Mesothelial cell of epicardium (in vitro differentiated cells): Measurements from ENCODE around the gene COL8A1. TPM values are rescaled to one million over a fixed set of nuclear protein-coding genes. Genes with fewer than 3 reads are reported as not detected.

ENCODE experiments used
- DNase-seq, 2 experiments: peaks; one replicate each; pipeline ENCODE4 v3.0.0; 2021; ENCODE audit warnings: low spot score in 2 of 2; ENCODE audit not compliant: unreplicated experiment in 2 of 2
- H3K27ac Mint-ChIP-seq: 2 replicates; pipeline ENCODE4 v1.8.0; 2021; ENCODE audit warnings: mixed read lengths
- H3K27me3 Mint-ChIP-seq: 2 replicates; pipeline ENCODE4 v1.8.0; 2021; ENCODE audit warnings: low read depth, mixed read lengths
- H3K36me3 Mint-ChIP-seq: 2 replicates; pipeline ENCODE4 v1.8.0; 2021; ENCODE audit warnings: mixed read lengths
- H3K4me1 Mint-ChIP-seq: 2 replicates; pipeline ENCODE4 v1.8.0; 2021; ENCODE audit warnings: mixed read lengths
- H3K4me3 Mint-ChIP-seq: 2 replicates; pipeline ENCODE4 v1.8.0; 2021; ENCODE audit warnings: mild to moderate bottlenecking, moderate library complexity, mixed read lengths
- H3K9me3 Mint-ChIP-seq: 2 replicates; pipeline ENCODE4 v1.8.0; 2021; ENCODE audit warnings: mixed read lengths
- CTCF ChIP-seq: fragments of 200-600 bp; sonication (generic); IDR thresholded peaks from one replicate; pipeline ENCODE4 v1.5.0; 2021; ENCODE audit warnings: antibody characterized with exemption; ENCODE audit not compliant: unreplicated experiment
- total RNA-seq: library from RNA; stranded (reverse); gene quantifications from 3 replicates; pipeline ENCODE4 v1.2.1, GENCODE V29; 2021

The COL8A1 gene
- total RNA-seq, 1 donor from 2014 or later = 1.1 TPM

GRCh38 chr3:99706410-99706809, 68.0 kb downstream of the COL8A1 start:
- no peaks in the 10 kb centered on the region for H3K36me3 Mint-ChIP-seq
- no peak for TF ChIP-seq CTCF
- peaks cover 19% of the 10 kb centered on the region for H3K4me1 Mint-ChIP-seq
- no peak overlapping the region for H3K4me3 Mint-ChIP-seq
- no peaks in the 10 kb centered on the region for H3K27me3 Mint-ChIP-seq
- no peak for DNase-seq
- H3K27ac Mint-ChIP-seq = no peak overlapping the region
- H3K9me3 Mint-ChIP-seq = no peaks in the 10 kb centered on the region

DNA sequence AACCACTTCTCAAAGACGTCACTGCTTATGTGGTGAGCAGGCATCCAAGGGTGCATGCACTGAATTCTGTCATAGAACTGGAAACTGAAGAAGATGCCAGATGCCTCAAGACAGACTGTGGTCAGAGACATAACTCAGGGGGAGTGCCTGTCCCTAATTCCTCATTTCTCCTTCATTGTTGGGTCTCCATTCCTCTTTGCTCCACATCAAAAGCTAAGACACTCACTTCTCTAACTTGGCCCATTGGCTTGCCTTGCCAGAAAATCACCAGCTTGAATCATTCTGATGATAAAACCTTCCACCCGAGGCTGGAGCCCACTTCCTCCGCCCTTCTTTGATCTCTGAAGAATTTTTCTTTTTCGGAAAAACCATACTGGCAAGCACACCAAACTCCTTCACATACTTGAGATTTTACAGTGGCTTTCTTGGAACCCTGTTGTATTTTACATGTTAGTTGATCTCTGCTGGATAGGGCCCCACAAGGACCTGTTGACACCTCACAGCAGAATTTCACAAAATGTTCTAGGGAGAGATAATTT, 69.9 kb downstream of the COL8A1 start:
- Mint-ChIP-seq H3K9me3 (no peaks in the 10 kb centered on the region), H3K4me3 (no peak overlapping the region), H3K27me3 (no peaks in the 10 kb centered on the region), H3K27ac (no peak overlapping the region), H3K36me3 (no peaks in the 10 kb centered on the region), H3K4me1 (peaks cover 12% of the 10 kb centered on the region)
- no peak for DNase-seq
- TF ChIP-seq CTCF = no peak

DNA sequence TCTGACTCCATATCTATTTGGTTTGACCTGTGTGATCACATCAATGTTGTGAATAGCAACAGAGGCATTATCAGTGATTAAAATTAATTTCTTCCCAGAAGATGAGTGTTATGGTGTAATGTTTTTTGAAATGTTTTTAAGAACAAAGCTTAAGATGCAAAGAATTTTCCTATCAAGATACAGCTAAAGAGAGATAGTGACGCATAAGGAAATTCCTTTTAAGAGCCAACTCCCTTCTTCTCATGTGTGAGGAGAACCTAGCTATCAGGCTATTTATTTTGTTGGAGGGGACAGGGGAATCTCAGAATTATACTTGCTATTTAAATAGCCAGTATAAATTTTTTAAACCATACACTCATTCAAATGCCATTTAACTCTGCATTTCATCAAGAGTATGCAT, 71.3 kb downstream of the COL8A1 start:
- Mint-ChIP-seq H3K27me3 (no peaks in the 10 kb centered on the region), H3K36me3 (no peaks in the 10 kb centered on the region), H3K9me3 (no peaks in the 10 kb centered on the region), H3K4me3 (no peak overlapping the region), H3K27ac (no peak overlapping the region), H3K4me1 (peaks cover 8% of the 10 kb centered on the region)
- no peak for DNase-seq
- no peak for TF ChIP-seq CTCF

GRCh38 chr3:99710094-99710493, 71.7 kb downstream of the COL8A1 start:
- no peak for DNase-seq
- Mint-ChIP-seq H3K36me3 (no peaks in the 10 kb centered on the region), H3K4me3 (no peak overlapping the region), H3K27ac (no peak overlapping the region), H3K27me3 (no peaks in the 10 kb centered on the region), H3K9me3 (no peaks in the 10 kb centered on the region), H3K4me1 (peaks cover 8% of the 10 kb centered on the region)
- no peak for TF ChIP-seq CTCF

DNA sequence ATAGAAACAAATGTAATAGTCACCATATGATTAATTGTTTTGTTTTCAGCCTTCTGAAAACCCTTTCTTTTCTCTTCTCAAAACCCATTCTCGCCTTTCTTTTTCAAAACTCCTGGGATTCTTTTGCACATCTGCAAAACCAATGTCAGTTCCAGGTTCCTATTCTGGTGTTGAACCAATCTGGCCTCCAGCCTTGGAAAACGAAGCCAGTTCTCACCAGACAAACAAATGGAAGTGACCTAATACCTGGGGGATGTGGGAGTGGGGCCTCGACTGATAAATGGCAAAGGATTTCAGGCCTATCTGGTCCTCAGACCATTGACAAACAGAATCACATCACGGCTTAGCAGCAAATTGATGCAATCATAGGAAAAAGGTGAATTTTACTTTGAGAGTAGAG, 73.0 kb downstream of the COL8A1 start:
- no peak overlapping the region for H3K27ac Mint-ChIP-seq
- TF ChIP-seq CTCF = no peak
- no peaks in the 10 kb centered on the region for H3K9me3 Mint-ChIP-seq
- no peak overlapping the region for H3K4me3 Mint-ChIP-seq
- no peaks in the 10 kb centered on the region for H3K27me3 Mint-ChIP-seq
- H3K36me3 Mint-ChIP-seq = no peaks in the 10 kb centered on the region
- peaks cover 6% of the 10 kb centered on the region for H3K4me1 Mint-ChIP-seq
- DNase-seq = no peak

DNA sequence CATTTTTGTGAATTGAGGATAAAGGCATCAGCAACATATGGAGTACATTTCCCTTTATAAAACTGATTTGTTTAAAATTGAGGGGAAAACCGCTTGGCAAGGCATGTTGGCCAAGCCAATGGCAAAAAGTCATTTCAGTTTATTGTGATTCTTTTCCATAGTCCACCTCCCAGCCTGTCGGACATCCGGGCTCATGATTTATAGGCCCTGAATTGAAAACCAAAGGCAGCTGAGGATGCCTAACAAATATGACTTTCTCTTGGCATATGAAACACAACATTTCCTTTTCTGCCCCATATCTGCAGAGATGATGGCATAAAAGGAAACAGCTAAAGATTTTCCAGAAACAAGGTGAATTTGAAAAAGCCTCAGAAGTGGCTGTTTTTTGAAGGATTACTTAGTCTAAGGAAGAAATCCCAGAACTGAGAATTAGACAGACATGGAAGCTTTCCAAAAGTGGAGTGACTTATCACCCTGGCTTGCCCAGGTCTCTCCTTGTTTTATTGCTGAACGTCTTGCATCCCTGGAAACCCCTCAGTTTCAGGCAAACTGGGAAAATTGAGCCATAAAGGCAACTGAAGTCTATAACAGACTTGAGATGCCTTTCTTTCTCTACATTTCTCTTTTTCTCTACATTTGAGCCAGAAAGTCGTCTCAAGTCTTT, 74.0 kb downstream of the COL8A1 start:
- no peaks in the 10 kb centered on the region for H3K27me3 Mint-ChIP-seq
- H3K4me1 Mint-ChIP-seq = peaks cover 3% of the 10 kb centered on the region
- no peak overlapping the region for H3K27ac Mint-ChIP-seq
- no peaks in the 10 kb centered on the region for H3K36me3 Mint-ChIP-seq
- no peak overlapping the region for H3K4me3 Mint-ChIP-seq
- DNase-seq = no peak
- TF ChIP-seq CTCF = no peak
- H3K9me3 Mint-ChIP-seq = no peaks in the 10 kb centered on the region
